ENCODE data around the gene JUND.

JUND gene

DNA sequence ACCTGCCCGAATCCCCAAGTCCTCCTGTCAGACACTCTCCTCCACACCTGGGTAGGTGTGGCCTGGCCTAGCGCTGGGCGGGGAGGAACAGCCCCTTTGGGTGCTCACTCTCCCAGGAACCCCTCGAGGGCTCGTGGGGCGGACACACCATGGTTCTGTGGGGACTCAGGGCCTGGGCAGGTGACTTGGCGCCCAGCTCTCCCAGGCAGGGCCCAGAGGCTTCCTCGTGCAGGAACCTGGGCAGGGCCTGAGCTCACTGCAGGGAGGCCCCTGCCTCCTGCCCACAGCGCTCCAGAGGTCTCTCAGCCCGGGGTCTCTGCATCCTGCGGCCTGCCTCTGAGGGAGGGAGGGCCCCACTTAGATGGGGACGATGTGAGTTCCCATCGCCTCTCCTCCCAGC is 29.5 kb upstream of the JUND start:
- DNase-seq (ENCODE audit: extremely low spot score), result no peak
- POLR2A ChIA-PET, result interaction anchor here (2.7 to 21.8 kb wide), 2 partner anchors 11 to 33 kb away, joined by 9 to 491 read pairs; partner anchors contain the start of genes IQCN, JUND and LSM4
- CTCF ChIA-PET, result interaction anchor here (0.5 kb wide), 1 partner anchor 31 kb away, joined by 3 read pairs; no protein-coding TSS in a partner anchor
- TF ChIP-seq NFRKB (IDR thresholded peaks at IDR 0.05) (no peak), FOXK2 (IDR thresholded peaks at IDR 0.05) (no peak), LEF1 (IDR thresholded peaks at IDR 0.05; ENCODE audit: borderline replicate concordance) (no peak), SUZ12 (IDR thresholded peaks at IDR 0.05) (no peak), SP1 (IDR thresholded peaks at IDR 0.05) (no peak), ARNT (IDR thresholded peaks at IDR 0.05) (no peak), BHLHE40 (IDR thresholded peaks at IDR 0.05; ENCODE audit: borderline replicate concordance) (no peak), FOXM1 (IDR thresholded peaks at IDR 0.05; ENCODE audit: borderline replicate concordance) (no peak), CTBP1 (IDR thresholded peaks at IDR 0.05; ENCODE audit: borderline replicate concordance) (no peak), TARDBP (IDR thresholded peaks at IDR 0.05) (no peak), L3MBTL2 (conservative IDR thresholded peaks at IDR 0.05) (no peak), ELF4 (IDR thresholded peaks at IDR 0.05) (no peak), HDGF (IDR thresholded peaks at IDR 0.05; ENCODE audit: borderline replicate concordance) (no peak), ZNF384 (IDR thresholded peaks at IDR 0.05) (no peak), FOXA1 (IDR thresholded peaks at IDR 0.05) (no peak)
- TF ChIP-seq, protein P1, sequence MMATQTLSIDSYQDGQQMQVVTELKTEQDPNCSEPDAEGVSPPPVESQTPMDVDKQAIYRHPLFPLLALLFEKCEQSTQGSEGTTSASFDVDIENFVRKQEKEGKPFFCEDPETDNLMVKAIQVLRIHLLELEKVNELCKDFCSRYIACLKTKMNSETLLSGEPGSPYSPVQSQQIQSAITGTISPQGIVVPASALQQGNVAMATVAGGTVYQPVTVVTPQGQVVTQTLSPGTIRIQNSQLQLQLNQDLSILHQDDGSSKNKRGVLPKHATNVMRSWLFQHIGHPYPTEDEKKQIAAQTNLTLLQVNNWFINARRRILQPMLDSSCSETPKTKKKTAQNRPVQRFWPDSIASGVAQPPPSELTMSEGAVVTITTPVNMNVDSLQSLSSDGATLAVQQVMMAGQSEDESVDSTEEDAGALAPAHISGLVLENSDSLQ (IDR thresholded peaks at IDR 0.05), result no peak

DNA sequence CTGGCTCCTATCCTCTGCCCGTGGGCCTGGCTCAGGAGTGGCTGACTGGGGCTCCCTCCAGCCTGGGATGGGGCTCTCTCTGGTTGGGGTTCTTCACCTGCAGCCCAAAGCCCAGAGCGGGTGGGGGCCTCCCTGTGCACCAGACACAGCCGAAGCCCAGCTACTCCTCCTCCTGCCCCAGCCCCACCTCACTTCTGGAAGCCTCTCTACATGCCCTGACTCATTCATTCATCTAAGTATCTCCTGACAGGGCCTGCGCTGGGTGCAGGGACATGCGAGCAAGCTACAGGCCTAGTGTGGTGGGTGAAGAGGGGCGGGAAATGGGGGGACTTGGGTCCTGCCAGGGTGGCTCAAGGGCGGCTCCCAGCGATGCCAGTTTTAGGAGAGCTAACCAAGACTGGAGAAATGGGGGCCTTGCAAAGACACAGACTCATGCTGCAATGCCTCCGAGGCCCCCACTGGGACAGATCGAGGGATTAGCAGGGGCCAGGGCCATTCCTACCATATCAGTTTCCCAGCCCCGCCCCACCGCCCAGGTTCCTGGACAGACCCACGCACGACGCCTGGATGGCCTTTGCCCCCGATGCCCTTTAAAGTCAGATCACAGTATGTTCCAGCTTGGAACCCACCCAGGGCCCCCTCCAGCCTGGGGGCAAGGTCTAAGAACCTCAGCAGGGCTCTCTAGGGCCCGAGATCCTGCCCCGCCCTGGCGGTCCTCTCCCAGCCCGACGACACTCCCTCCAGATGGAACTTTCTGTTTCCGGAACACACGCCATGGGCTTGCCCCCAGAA is 28.9 kb upstream of the JUND start:
- TF ChIP-seq FOXA1 (IDR thresholded peaks at IDR 0.05) (no peak), FOXK2 (IDR thresholded peaks at IDR 0.05) (no peak)
- DNase-seq (ENCODE audit: extremely low spot score), result no peak
- ChIA-PET POLR2A (interaction anchor here (2.7 to 21.8 kb wide), 2 partner anchors 12 to 32 kb away, joined by 9 to 491 read pairs; partner anchors contain the start of genes IQCN, JUND and LSM4), CTCF (interaction anchor here (0.5 kb wide), 1 partner anchor 31 kb away, joined by 3 read pairs; no protein-coding TSS in a partner anchor)

DNA sequence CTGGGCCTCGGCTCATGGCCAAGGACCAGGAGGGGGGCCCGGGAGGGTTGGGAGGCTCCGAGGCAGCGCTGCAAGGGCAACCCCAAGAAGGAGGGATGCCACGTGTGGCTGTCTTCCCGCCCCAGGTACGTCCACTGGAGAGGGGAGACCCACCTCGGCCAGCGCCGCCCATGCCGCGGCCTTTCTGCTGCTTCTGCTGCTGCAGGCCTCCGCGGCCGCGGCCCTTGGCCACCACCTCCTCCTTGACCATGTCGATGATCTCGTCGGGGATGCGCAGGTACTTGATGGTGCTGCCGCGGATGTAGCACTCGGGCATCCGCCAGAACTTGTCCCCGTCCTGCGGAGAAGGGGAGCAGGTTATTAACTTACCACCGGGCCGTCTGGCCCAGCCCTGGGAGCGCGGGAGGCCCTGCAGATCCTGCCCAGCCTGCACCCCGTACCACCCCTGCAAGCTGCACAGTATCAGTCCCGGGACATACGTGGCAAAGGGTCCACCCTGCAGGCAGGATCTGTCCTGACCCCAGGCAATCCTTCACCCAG is 28.2 kb upstream of the JUND start:
- no peak for DNase-seq (ENCODE audit: extremely low spot score)
- TF ChIP-seq ARNT (IDR thresholded peaks at IDR 0.05) (no peak), ELF4 (IDR thresholded peaks at IDR 0.05) (no peak), SP1 (IDR thresholded peaks at IDR 0.05) (no peak), BHLHE40 (IDR thresholded peaks at IDR 0.05; ENCODE audit: borderline replicate concordance) (no peak), SUZ12 (IDR thresholded peaks at IDR 0.05) (no peak), NFRKB (IDR thresholded peaks at IDR 0.05) (no peak), FOXA1 (IDR thresholded peaks at IDR 0.05) (no peak), LEF1 (IDR thresholded peaks at IDR 0.05; ENCODE audit: borderline replicate concordance) (no peak), HDGF (IDR thresholded peaks at IDR 0.05; ENCODE audit: borderline replicate concordance) (no peak), TARDBP (IDR thresholded peaks at IDR 0.05) (no peak)
- TF ChIP-seq, protein P1 (IDR thresholded peaks at IDR 0.05), result no peak
- CTCF ChIA-PET, result no interaction called here
- POLR2A ChIA-PET, result interaction anchor here (2.7 to 21.8 kb wide), 2 partner anchors 13 to 31 kb away, joined by 9 to 491 read pairs; partner anchors contain the start of genes IQCN, JUND and LSM4

DNA sequence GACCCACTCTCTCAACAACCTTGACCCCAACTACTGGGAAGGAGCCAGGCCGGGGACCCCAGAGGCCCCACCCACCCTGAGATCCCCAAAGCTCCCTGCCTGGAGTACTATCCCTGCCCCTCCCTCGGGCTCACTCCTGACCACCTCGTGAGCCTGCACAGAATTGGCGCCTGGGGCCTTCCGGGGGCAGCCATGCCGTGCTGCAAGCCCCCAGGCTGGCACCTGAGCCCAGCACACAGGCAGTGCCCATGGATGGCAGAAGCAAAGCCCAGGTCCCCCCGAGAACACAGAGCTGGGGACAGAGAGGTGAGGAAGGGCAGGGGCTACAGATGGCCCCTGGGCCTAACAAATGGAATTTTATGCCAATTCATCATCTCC is 27.5 kb upstream of the JUND start:
- POLR2A ChIA-PET, result interaction anchor here (0.5 to 1.2 kb wide), 3 partner anchors 27 to 889 kb away, joined by 3 to 7 read pairs (median 4); partner anchors contain the start of gene JUND
- CTCF ChIA-PET, result no interaction called here
- TF ChIP-seq FOXK2 (IDR thresholded peaks at IDR 0.05) (no peak), SP1 (IDR thresholded peaks at IDR 0.05) (no peak), ZNF384 (IDR thresholded peaks at IDR 0.05) (no peak), HDGF (IDR thresholded peaks at IDR 0.05; ENCODE audit: borderline replicate concordance) (no peak), L3MBTL2 (conservative IDR thresholded peaks at IDR 0.05) (no peak), ELF4 (IDR thresholded peaks at IDR 0.05) (no peak), LEF1 (IDR thresholded peaks at IDR 0.05; ENCODE audit: borderline replicate concordance) (no peak), TARDBP (IDR thresholded peaks at IDR 0.05) (no peak), FOXM1 (IDR thresholded peaks at IDR 0.05; ENCODE audit: borderline replicate concordance) (no peak), ARNT (IDR thresholded peaks at IDR 0.05) (no peak), CTBP1 (IDR thresholded peaks at IDR 0.05; ENCODE audit: borderline replicate concordance) (no peak), FOXA1 (IDR thresholded peaks at IDR 0.05) (no peak), BHLHE40 (IDR thresholded peaks at IDR 0.05; ENCODE audit: borderline replicate concordance) (no peak)
- TF ChIP-seq, protein P1 (IDR thresholded peaks at IDR 0.05), result no peak
- no peak for DNase-seq (ENCODE audit: extremely low spot score)

DNA sequence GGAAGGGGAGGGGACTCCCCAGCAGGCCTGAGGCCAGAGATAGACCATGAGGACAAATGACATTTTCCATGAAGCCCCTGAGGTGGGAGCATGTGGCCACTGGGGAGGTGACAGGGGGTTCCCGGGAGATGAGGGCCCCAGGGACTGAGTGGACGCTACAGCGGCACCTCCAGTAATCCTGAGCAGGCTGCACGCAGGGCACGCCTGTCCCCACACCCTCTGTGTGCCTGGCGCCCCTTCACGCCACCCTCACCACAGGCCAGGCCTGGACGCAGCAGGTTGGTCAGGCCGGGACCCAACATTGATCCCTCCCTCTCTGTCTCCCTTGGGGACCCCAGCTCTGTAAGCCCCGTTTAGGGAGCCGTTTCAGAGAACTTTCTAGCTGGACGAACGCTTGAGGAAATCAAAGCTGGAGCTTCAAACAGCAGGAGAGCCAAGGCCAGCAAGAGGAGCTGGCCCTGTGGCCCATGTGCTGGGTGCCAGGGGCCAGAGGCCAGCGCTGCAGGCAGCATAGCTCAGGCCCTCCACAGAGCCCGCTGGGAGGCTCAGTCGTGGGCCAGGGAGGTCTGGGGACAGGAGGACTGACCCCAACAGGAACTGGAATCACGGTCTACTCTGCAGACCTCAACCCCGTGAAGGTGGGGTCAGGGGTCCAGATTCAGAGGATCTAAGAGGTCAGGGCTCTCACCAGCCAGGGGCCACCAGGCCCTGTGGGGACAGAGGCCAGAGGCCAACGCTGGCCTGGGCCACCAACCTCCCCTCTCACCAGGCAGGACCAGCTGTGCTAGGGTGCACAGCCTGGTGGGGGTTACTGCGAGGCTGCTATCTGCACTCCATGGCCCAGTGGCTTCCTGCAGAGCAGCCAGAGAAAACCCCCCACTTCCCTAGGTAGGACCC is 26.9 kb upstream of the JUND start:
- ChIA-PET POLR2A (interaction anchor here (0.5 to 1.2 kb wide), 3 partner anchors 27 to 889 kb away, joined by 3 to 7 read pairs (median 4); partner anchors contain the start of gene JUND), CTCF (no interaction called here)
- DNase-seq (ENCODE audit: extremely low spot score), result no peak
- no peak for TF ChIP-seq ZNF384 (IDR thresholded peaks at IDR 0.05)
- TF ChIP-seq FOXM1 (IDR thresholded peaks at IDR 0.05; ENCODE audit: borderline replicate concordance), result no peak
- no peak for TF ChIP-seq CTBP1 (IDR thresholded peaks at IDR 0.05; ENCODE audit: borderline replicate concordance)
- TF ChIP-seq, protein P1 (IDR thresholded peaks at IDR 0.05), result no peak
- no peak for TF ChIP-seq HDGF (IDR thresholded peaks at IDR 0.05; ENCODE audit: borderline replicate concordance)
- TF ChIP-seq ELF4 (IDR thresholded peaks at IDR 0.05), result no peak
- TF ChIP-seq NFRKB (IDR thresholded peaks at IDR 0.05), result no peak
- TF ChIP-seq SP1 (IDR thresholded peaks at IDR 0.05), result no peak
- no peak for TF ChIP-seq FOXK2 (IDR thresholded peaks at IDR 0.05)
- TF ChIP-seq FOXA1 (IDR thresholded peaks at IDR 0.05), result no peak
- no peak for TF ChIP-seq ARNT (IDR thresholded peaks at IDR 0.05)
- no peak for TF ChIP-seq TARDBP (IDR thresholded peaks at IDR 0.05)
